ENCODE data around the gene PYCARD.

The PYCARD gene

DNA sequence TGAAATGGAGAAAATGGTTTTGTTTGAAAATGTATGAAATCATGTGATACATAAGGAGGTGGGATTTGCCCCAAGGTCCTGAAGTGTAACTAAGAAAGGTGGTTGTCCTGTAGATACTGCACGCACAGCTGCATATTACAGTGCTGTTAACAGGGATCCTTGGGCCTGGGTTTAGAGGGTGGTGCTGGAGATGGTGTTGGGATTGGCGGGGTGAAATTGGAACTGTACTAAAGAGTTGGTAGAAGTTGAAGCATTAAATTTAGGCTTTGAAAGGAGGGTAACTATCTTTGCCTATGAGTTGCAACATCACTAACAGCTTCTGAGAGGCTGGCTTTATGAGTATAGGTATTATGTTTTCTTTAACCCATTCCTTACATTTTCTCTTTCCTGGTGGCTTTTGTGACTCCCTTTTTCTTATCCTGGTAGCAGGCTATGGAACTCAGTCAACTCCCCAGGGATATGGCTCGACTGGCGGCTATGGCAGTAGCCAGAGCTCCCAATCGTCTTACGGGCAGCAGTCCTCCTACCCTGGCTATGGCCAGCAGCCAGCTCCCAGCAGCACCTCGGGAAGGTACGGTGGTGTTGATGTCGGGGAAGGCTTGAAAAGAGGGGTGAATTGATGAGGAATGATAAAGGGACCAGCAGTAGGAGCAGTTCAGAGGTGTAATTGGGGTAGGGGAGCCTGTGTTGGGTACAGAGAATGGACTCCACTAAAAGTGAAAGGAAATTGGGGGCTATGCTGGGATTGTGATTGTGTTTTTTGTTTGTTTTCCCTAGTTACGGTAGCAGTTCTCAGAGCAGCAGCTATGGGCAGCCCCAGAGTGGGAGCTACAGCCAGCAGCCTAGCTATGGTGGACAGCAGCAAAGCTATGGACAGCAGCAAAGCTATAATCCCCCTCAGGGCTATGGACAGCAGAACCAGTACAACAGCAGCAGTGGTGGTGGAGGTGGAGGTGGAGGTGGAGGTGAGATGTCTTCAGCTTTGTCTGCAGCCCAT is 18.8 kb downstream of the PYCARD start:
- no peaks in the 10 kb centered on the region for H3K27me3 ChIP-seq (ENCODE audit: insufficient read depth, low read length)
- no peak overlapping the region for H3K4me3 ChIP-seq (ENCODE audit: low read depth, low read length)
- H3K36me3 ChIP-seq (ENCODE audit: control insufficient read depth in 1 of 2, insufficient read depth in 2 of 2, low read length in 2 of 2): peaks cover 40 to 56% of the 10 kb centered on the region in 2 experiments
- no peak overlapping the region for H2BK12ac ChIP-seq (ENCODE audit: low read length)
- WGBS (ENCODE audit: extremely low coverage, insufficient coverage, insufficient read length): no CpG with 5 or more reads among the region's 10 CpGs
- peak in 1 of 2 donors; percentile 9 for DNase-seq
- H3K4ac ChIP-seq (ENCODE audit: low read depth, low read length): peak overlapping the region; percentile 97
- no peak overlapping the region for H3K23ac ChIP-seq (ENCODE audit: low read length)
- peaks cover 32% of the 10 kb centered on the region for H3K79me2 ChIP-seq (ENCODE audit: control insufficient read depth, insufficient read depth, low read length, poor library complexity)
- H3K18ac ChIP-seq (ENCODE audit: low read length): no peak overlapping the region
- no peak overlapping the region for H2BK120ac ChIP-seq (ENCODE audit: insufficient read depth, low read length, poor library complexity)
- no peak overlapping the region for H3K27ac ChIP-seq (ENCODE audit: low read depth, low read length)
- H3K9ac ChIP-seq (ENCODE audit: low read length): no peak overlapping the region
- peaks cover 3 to 4% of the 10 kb centered on the region in 2 experiments for H3K4me1 ChIP-seq (ENCODE audit: control insufficient read depth in 1 of 2, insufficient read depth in 2 of 2, low read length in 2 of 2)
- no peaks in the 10 kb centered on the region for H3K9me3 ChIP-seq (ENCODE audit: insufficient read depth, low read depth, low read length)
- no peak overlapping the region for H3K4me2 ChIP-seq (ENCODE audit: low read length)
- H2AFZ ChIP-seq (ENCODE audit: insufficient read depth, low read length, poor library complexity): no peak overlapping the region
- no peak overlapping the region for H2AK5ac ChIP-seq (ENCODE audit: low read length)
- no peak overlapping the region for H4K8ac ChIP-seq (ENCODE audit: low read depth, low read length)
- no peak overlapping the region for H4K12ac ChIP-seq (ENCODE audit: low read depth, low read length)
- H4K91ac ChIP-seq (ENCODE audit: low read depth, low read length): no peak overlapping the region
- no peak overlapping the region for H3K14ac ChIP-seq (ENCODE audit: low read length)
- H3K79me1 ChIP-seq (ENCODE audit: low read length): peaks cover 13% of the 10 kb centered on the region
- H2BK5ac ChIP-seq (ENCODE audit: low read depth, low read length, poor library complexity): no peak overlapping the region

DNA sequence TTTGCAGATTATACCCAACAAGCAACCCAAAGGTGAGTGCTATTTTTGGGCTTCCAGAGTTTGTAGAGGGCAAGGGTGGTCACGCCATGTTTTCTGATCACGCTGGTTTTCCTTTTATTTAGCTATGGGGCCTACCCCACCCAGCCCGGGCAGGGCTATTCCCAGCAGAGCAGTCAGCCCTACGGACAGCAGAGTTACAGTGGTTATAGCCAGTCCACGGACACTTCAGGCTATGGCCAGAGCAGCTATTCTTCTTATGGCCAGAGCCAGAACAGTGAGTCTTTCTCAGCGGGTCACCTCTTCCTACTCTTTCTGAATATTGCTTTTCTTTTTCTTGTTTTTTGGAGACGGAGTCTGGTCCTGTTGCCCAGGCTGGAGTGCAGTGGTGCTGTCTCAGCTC is 20.2 kb downstream of the PYCARD start:
- no peak overlapping the region for H3K14ac ChIP-seq (ENCODE audit: low read length)
- H2BK12ac ChIP-seq (ENCODE audit: low read length): no peak overlapping the region
- H2BK120ac ChIP-seq (ENCODE audit: insufficient read depth, low read length, poor library complexity): no peak overlapping the region
- no peak for DNase-seq
- no peaks in the 10 kb centered on the region for H3K9me3 ChIP-seq (ENCODE audit: insufficient read depth, low read depth, low read length)
- no peaks in the 10 kb centered on the region for H3K27me3 ChIP-seq (ENCODE audit: insufficient read depth, low read length)
- H3K9ac ChIP-seq (ENCODE audit: low read length): no peak overlapping the region
- no peak overlapping the region for H2BK5ac ChIP-seq (ENCODE audit: low read depth, low read length, poor library complexity)
- H4K12ac ChIP-seq (ENCODE audit: low read depth, low read length): no peak overlapping the region
- no peak overlapping the region for H4K8ac ChIP-seq (ENCODE audit: low read depth, low read length)
- peaks cover 3 to 4% of the 10 kb centered on the region in 2 experiments for H3K4me1 ChIP-seq (ENCODE audit: control insufficient read depth in 1 of 2, insufficient read depth in 2 of 2, low read length in 2 of 2)
- H3K4me3 ChIP-seq (ENCODE audit: low read depth, low read length): no peak overlapping the region
- H2AK5ac ChIP-seq (ENCODE audit: low read length): no peak overlapping the region
- no peak overlapping the region for H3K18ac ChIP-seq (ENCODE audit: low read length)
- H3K4me2 ChIP-seq (ENCODE audit: low read length): peak overlapping the region; percentile 96
- no peak overlapping the region for H3K27ac ChIP-seq (ENCODE audit: low read depth, low read length)
- peak overlapping the region; percentile 98 for H3K4ac ChIP-seq (ENCODE audit: low read depth, low read length)
- no peak overlapping the region for H4K91ac ChIP-seq (ENCODE audit: low read depth, low read length)
- no CpG with 5 or more reads among the region's 7 CpGs for WGBS (ENCODE audit: extremely low coverage, insufficient coverage, insufficient read length)
- peaks cover 32% of the 10 kb centered on the region for H3K79me2 ChIP-seq (ENCODE audit: control insufficient read depth, insufficient read depth, low read length, poor library complexity)
- H3K36me3 ChIP-seq (ENCODE audit: control insufficient read depth in 1 of 2, insufficient read depth in 2 of 2, low read length in 2 of 2): peaks cover 34 to 47% of the 10 kb centered on the region in 2 experiments
- no peak overlapping the region for H2AFZ ChIP-seq (ENCODE audit: insufficient read depth, low read length, poor library complexity)
- peaks cover 13% of the 10 kb centered on the region for H3K79me1 ChIP-seq (ENCODE audit: low read length)
- H3K23ac ChIP-seq (ENCODE audit: low read length): no peak overlapping the region

DNA sequence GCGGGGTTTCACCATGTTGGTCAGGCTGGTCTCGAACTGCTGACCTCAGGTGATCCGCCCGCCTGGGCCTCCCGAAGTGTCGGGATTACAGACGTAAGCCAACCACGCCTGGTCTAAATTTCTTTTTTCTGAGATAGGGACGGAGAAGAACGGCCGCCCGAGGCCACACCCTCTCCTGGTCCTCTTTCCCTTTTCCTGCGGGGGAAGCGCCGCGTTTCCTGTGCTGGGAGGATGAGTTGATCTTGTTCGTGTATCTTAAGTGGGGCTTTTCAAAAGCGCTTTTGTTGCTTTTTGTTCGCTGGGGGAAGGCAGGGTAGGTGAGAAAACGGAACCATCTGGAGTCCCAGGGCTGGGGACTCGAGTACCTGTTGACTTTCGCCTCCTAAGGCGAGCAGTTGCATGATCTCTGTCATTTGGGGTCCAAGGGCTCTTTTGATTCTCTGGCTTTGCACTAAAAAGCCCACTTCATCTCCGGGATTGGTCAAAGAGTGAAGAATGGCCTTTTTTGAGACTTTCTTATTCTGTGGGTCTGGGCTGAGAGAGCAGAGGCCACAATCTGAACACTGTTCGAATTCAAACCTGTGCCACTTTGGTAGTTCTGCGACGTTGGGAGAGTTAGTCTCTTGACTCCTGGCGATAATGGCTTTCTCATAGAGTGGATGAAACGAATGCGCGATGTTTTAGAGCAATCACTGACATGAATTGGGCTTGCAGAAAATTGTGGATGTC is 21.3 kb downstream of the PYCARD start:
- H4K91ac ChIP-seq (ENCODE audit: low read depth, low read length): no peak overlapping the region
- H3K9me3 ChIP-seq (ENCODE audit: insufficient read depth, low read depth, low read length): no peaks in the 10 kb centered on the region
- no peak overlapping the region for H4K12ac ChIP-seq (ENCODE audit: low read depth, low read length)
- WGBS (ENCODE audit: extremely low coverage, insufficient coverage, insufficient read length): no CpG with 5 or more reads among the region's 31 CpGs
- peaks cover 3 to 4% of the 10 kb centered on the region in 2 experiments for H3K4me1 ChIP-seq (ENCODE audit: control insufficient read depth in 1 of 2, insufficient read depth in 2 of 2, low read length in 2 of 2)
- H3K4me2 ChIP-seq (ENCODE audit: low read length): peak overlapping the region; percentile 96
- H2AK5ac ChIP-seq (ENCODE audit: low read length): peak overlapping the region; percentile 30
- H3K79me2 ChIP-seq (ENCODE audit: control insufficient read depth, insufficient read depth, low read length, poor library complexity): peaks cover 32% of the 10 kb centered on the region
- H2AFZ ChIP-seq (ENCODE audit: insufficient read depth, low read length, poor library complexity): no peak overlapping the region
- H3K79me1 ChIP-seq (ENCODE audit: low read length): peaks cover 13% of the 10 kb centered on the region
- H3K4me3 ChIP-seq (ENCODE audit: low read depth, low read length): peak overlapping the region; percentile 92
- peak overlapping the region; percentile 74 for H3K9ac ChIP-seq (ENCODE audit: low read length)
- no peak overlapping the region for H3K27ac ChIP-seq (ENCODE audit: low read depth, low read length)
- no peak overlapping the region for H2BK120ac ChIP-seq (ENCODE audit: insufficient read depth, low read length, poor library complexity)
- no peak overlapping the region for H2BK5ac ChIP-seq (ENCODE audit: low read depth, low read length, poor library complexity)
- H4K8ac ChIP-seq (ENCODE audit: low read depth, low read length): no peak overlapping the region
- H3K4ac ChIP-seq (ENCODE audit: low read depth, low read length): peak overlapping the region; percentile 98
- H3K27me3 ChIP-seq (ENCODE audit: insufficient read depth, low read length): no peaks in the 10 kb centered on the region
- H3K23ac ChIP-seq (ENCODE audit: low read length): no peak overlapping the region
- no peak overlapping the region for H3K14ac ChIP-seq (ENCODE audit: low read length)
- DNase-seq: peak; percentile 42 to 53
- no peak overlapping the region for H3K18ac ChIP-seq (ENCODE audit: low read length)
- H3K36me3 ChIP-seq (ENCODE audit: control insufficient read depth in 1 of 2, insufficient read depth in 2 of 2, low read length in 2 of 2): peaks cover 30 to 36% of the 10 kb centered on the region in 2 experiments
- no peak overlapping the region for H2BK12ac ChIP-seq (ENCODE audit: low read length)

DNA sequence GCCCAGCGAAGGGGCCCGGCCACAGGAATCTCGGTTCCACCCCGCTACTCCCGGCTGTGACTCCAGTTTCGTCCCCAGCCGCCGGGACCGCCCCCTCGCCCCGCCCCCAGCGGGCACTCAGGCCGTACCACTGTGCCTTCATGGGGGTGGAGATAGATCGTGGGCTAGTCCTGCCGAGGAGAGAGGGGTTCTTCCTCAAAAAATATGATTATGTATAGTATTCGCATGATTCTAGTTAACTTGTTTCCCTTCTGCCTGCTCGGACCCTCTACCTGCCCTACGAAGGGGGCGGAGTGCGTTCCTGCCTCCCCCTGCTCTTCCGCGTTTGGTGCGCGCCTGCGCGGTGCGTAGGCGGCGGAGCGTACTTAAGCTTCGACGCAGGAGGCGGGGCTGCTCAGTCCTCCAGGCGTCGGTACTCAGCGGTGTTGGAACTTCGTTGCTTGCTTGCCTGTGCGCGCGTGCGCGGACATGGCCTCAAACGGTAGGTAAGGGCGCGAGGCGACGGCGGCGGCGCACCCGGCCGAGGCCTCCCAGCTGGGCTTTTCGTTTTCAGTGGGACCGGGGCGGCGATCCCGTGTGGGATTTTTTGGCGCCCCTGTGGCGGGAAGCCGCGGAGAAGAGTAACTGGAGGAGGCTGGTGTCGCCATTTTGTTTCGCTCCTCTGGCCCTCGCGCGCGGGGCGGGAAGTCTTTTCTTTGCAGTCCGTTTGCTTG is 22.7 kb downstream of the PYCARD start, which contains the start of gene FUS:
FUS (plus strand) TSS at position 393 of the 713 bp plus-strand sequence; CDS start at position 469, 76 bp downstream.
- peak within 1 kb of the TSS; percentile 94 for H2AK5ac ChIP-seq (ENCODE audit: low read length)
- H3K9ac ChIP-seq (ENCODE audit: low read length): peak within 1 kb of the TSS; percentile 88
- no peak within 1 kb of the TSS for H3K23ac ChIP-seq (ENCODE audit: low read length)
- peak; percentile 84 to 96 for DNase-seq
- H3K36me3 ChIP-seq (ENCODE audit: control insufficient read depth in 1 of 2, insufficient read depth in 2 of 2, low read length in 2 of 2): peaks cover 23 to 26% of the 10 kb centered on the region in 2 experiments
- H3K4me2 ChIP-seq (ENCODE audit: low read length): peak within 1 kb of the TSS; percentile 96
- H4K91ac ChIP-seq (ENCODE audit: low read depth, low read length): peak within 1 kb of the TSS; percentile 93
- peaks cover 13% of the 10 kb centered on the region for H3K79me1 ChIP-seq (ENCODE audit: low read length)
- H3K27ac ChIP-seq (ENCODE audit: low read depth, low read length): peak within 1 kb of the TSS; percentile 85
- WGBS (ENCODE audit: extremely low coverage, insufficient coverage, insufficient read length): no CpG with 5 or more reads among the region's 69 CpGs
- H2BK5ac ChIP-seq (ENCODE audit: low read depth, low read length, poor library complexity): peak within 1 kb of the TSS; percentile 88
- H3K4ac ChIP-seq (ENCODE audit: low read depth, low read length): peak within 1 kb of the TSS; percentile 98
- H4K8ac ChIP-seq (ENCODE audit: low read depth, low read length): peak within 1 kb of the TSS; percentile 92
- peak within 1 kb of the TSS; percentile 75 for H2AFZ ChIP-seq (ENCODE audit: insufficient read depth, low read length, poor library complexity)
- peak within 1 kb of the TSS; percentile 93 for H4K12ac ChIP-seq (ENCODE audit: low read depth, low read length)
- H2BK120ac ChIP-seq (ENCODE audit: insufficient read depth, low read length, poor library complexity): peak within 1 kb of the TSS; percentile 90
- peak within 1 kb of the TSS; percentile 92 for H3K4me3 ChIP-seq (ENCODE audit: low read depth, low read length)
- peak within 1 kb of the TSS; percentile 93 for H3K14ac ChIP-seq (ENCODE audit: low read length)
- peaks cover 3 to 4% of the 10 kb centered on the region in 2 experiments for H3K4me1 ChIP-seq (ENCODE audit: control insufficient read depth in 1 of 2, insufficient read depth in 2 of 2, low read length in 2 of 2)
- peaks cover 32% of the 10 kb centered on the region for H3K79me2 ChIP-seq (ENCODE audit: control insufficient read depth, insufficient read depth, low read length, poor library complexity)
- H3K9me3 ChIP-seq (ENCODE audit: insufficient read depth, low read depth, low read length): no peaks in the 10 kb centered on the region
- peak within 1 kb of the TSS; percentile 70 for H2BK12ac ChIP-seq (ENCODE audit: low read length)
- peak within 1 kb of the TSS; percentile 97 for H3K18ac ChIP-seq (ENCODE audit: low read length)
- no peaks in the 10 kb centered on the region for H3K27me3 ChIP-seq (ENCODE audit: insufficient read depth, low read length)
